ENCODE results near the gene PPP2R5D. TPM values are rescaled to one million over a fixed set of nuclear protein-coding genes. Genes with fewer than 3 reads are reported as not detected.
A peak's percentile ranks its signal among the peaks of the same experiment; 100 is the strongest.

Gene PPP2R5D
- total and polyA plus RNA-seq, 4 donors, result 6.7 to 13.9 (median 13.2) TPM

- H3K4me3 ChIP-seq (ENCODE audit: low read depth in 1 of 3, low read length in 3 of 3), result no peak overlapping the region
- no peak overlapping the region for H3K27ac ChIP-seq (ENCODE audit: low read depth in 1 of 2, low read length in 2 of 2)
- no peak overlapping the region for H3K9ac ChIP-seq (ENCODE audit: low read depth in 1 of 2, low read length in 2 of 2)
- 90% methylated on average over 7 of the region's 7 CpGs for WGBS
- H3K36me3 ChIP-seq (ENCODE audit: control insufficient read depth in 4 of 4, insufficient read depth in 3 of 4, low read depth in 1 of 4, low read length in 3 of 4), result peaks cover 2 to 19% (median 5%) of the 10 kb centered on the region in 4 donors
- no peak for TF ChIP-seq RAD21 (IDR thresholded peaks at IDR 0.05)
- TF ChIP-seq TAF1 (conservative IDR thresholded peaks at IDR 0.05), result no peak
- no peak for TF ChIP-seq SP1 (IDR thresholded peaks at IDR 0.05)
- TF ChIP-seq FOXA1 (IDR thresholded peaks at IDR 0.05), result no peak
- no peak for TF ChIP-seq HNF4A (conservative IDR thresholded peaks at IDR 0.05)
- TF ChIP-seq ZBTB33 (IDR thresholded peaks at IDR 0.05), result no peak
- no peak for TF ChIP-seq GABPA (IDR thresholded peaks at IDR 0.05 in 1 of 2, conservative IDR thresholded peaks at IDR 0.05 in 1 of 2)
- TF ChIP-seq JUND (IDR thresholded peaks at IDR 0.05), result no peak
- TF ChIP-seq NR2F2 (IDR thresholded peaks at IDR 0.05), result no peak
- TF ChIP-seq ATF3 (IDR thresholded peaks at IDR 0.05), result no peak
- no peak for TF ChIP-seq HNF4G (IDR thresholded peaks at IDR 0.05)
- TF ChIP-seq RXRA (IDR thresholded peaks at IDR 0.05), result no peak
- TF ChIP-seq YY1 (IDR thresholded peaks at IDR 0.05), result no peak
- no peak for TF ChIP-seq FOXA2 (IDR thresholded peaks at IDR 0.05)
- H3K27me3 ChIP-seq (ENCODE audit: control insufficient read depth in 4 of 4, insufficient read depth in 4 of 4, low read length in 3 of 4), result no peaks in the 10 kb centered on the region
- DNase-seq (ENCODE audit: low spot score), result no peak
- H3K9me3 ChIP-seq (ENCODE audit: control insufficient read depth in 4 of 4, low read length in 3 of 4), result no peaks in the 10 kb centered on the region
- peaks cover 19 to 61% (median 52%) of the 10 kb centered on the region in 4 donors for H3K4me1 ChIP-seq (ENCODE audit: control insufficient read depth in 4 of 4, insufficient read depth in 4 of 4, low read length in 3 of 4)
Observed at GRCh38 chr6:42935322-42935721, 49.0 kb upstream of the PPP2R5D start.

DNA sequence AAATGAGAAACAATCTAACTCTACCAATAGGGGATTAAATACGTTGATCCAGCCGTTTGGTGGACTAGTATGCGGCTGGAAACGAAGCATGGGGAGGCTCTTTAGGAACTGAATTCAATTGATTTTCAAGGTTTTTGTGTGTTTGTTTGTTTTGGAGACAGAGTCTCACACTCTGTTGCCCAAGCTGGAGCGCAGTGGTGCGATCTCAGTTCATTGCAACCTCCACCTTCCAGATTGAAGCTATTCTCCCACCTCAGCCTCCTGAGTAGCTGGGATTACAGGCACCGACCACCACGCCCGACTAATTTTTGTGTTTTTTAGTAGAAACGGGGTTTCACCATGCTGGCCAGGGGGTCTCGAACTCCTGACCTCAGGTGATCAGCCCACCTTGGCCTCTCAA is 48.0 kb upstream of the PPP2R5D start:
- Histone ChIP-seq H3K9me3 (ENCODE audit: control insufficient read depth in 4 of 4, low read length in 3 of 4) (no peaks in the 10 kb centered on the region), H3K4me1 (ENCODE audit: control insufficient read depth in 4 of 4, insufficient read depth in 4 of 4, low read length in 3 of 4) (peaks cover 21 to 61% (median 54%) of the 10 kb centered on the region in 4 donors), H3K9ac (ENCODE audit: low read depth in 1 of 2, low read length in 2 of 2) (no peak overlapping the region), H3K36me3 (ENCODE audit: control insufficient read depth in 4 of 4, insufficient read depth in 3 of 4, low read depth in 1 of 4, low read length in 3 of 4) (peaks cover 2 to 19% (median 5%) of the 10 kb centered on the region in 4 donors), H3K4me3 (ENCODE audit: low read depth in 1 of 3, low read length in 3 of 3) (no peak overlapping the region), H3K27ac (ENCODE audit: low read depth in 1 of 2, low read length in 2 of 2) (no peak overlapping the region), H3K27me3 (ENCODE audit: control insufficient read depth in 4 of 4, insufficient read depth in 4 of 4, low read length in 3 of 4) (no peaks in the 10 kb centered on the region)
- no peak for TF ChIP-seq TAF1 (conservative IDR thresholded peaks at IDR 0.05)
- peak; percentile 13 for TF ChIP-seq SP1 (IDR thresholded peaks at IDR 0.05)
- no peak for TF ChIP-seq MAX (IDR thresholded peaks at IDR 0.05)
- peak; percentile 24 to 41 for TF ChIP-seq RXRA (IDR thresholded peaks at IDR 0.05)
- TF ChIP-seq HNF4A (conservative IDR thresholded peaks at IDR 0.05), result peak in 1 of 2 donors; percentile 13
- TF ChIP-seq YY1 (IDR thresholded peaks at IDR 0.05), result no peak
- DNase-seq (ENCODE audit: low spot score), result no peak
- WGBS, result 67% methylated on average over 11 of the region's 11 CpGs

- TF ChIP-seq MAX (IDR thresholded peaks at IDR 0.05) (peak; percentile 47), YY1 (IDR thresholded peaks at IDR 0.05) (no peak), EGR1 (IDR thresholded peaks at IDR 0.05; ENCODE audit: low read depth in 2 of 2) (no peak), GABPA (IDR thresholded peaks at IDR 0.05 in 1 of 2, conservative IDR thresholded peaks at IDR 0.05 in 1 of 2) (no peak), NR2F2 (IDR thresholded peaks at IDR 0.05) (no peak), SP1 (IDR thresholded peaks at IDR 0.05) (peak; percentile 69), HNF4A (conservative IDR thresholded peaks at IDR 0.05) (peak; percentile 40 to 52), RXRA (IDR thresholded peaks at IDR 0.05) (peak; percentile 71 to 90)
- Histone ChIP-seq H3K36me3 (ENCODE audit: control insufficient read depth in 4 of 4, insufficient read depth in 3 of 4, low read depth in 1 of 4, low read length in 3 of 4) (peaks cover 2 to 19% (median 5%) of the 10 kb centered on the region in 4 donors), H3K27ac (ENCODE audit: low read depth in 1 of 2, low read length in 2 of 2) (peak overlapping the region; percentile 9 to 83), H3K4me1 (ENCODE audit: control insufficient read depth in 4 of 4, insufficient read depth in 4 of 4, low read length in 3 of 4) (peaks cover 23 to 65% (median 55%) of the 10 kb centered on the region in 4 donors), H3K27me3 (ENCODE audit: control insufficient read depth in 4 of 4, insufficient read depth in 4 of 4, low read length in 3 of 4) (no peaks in the 10 kb centered on the region), H3K9me3 (ENCODE audit: control insufficient read depth in 4 of 4, low read length in 3 of 4) (no peaks in the 10 kb centered on the region), H3K9ac (ENCODE audit: low read depth in 1 of 2, low read length in 2 of 2) (no peak overlapping the region), H3K4me3 (ENCODE audit: low read depth in 1 of 3, low read length in 3 of 3) (no peak overlapping the region)
- WGBS, result 64% methylated on average over 13 of the region's 13 CpGs
- DNase-seq (ENCODE audit: low spot score), result no peak
Observed at GRCh38 chr6:42937548-42938427, 46.6 kb upstream of the PPP2R5D start.
